Transverse colon (tissue), 4 donors: ENCODE results near the gene UBASH3B. TPM values are rescaled to one million over a fixed set of nuclear protein-coding genes. Genes with fewer than 3 reads are reported as not detected.

Source experiments
- DNase-seq: peaks from one replicate; pipeline ENCODE4 v3.0.0-alpha.2; 2019
- H3K27ac ChIP-seq, 4 donors: fragments of 200-600 bp; sonication (generic); 2 replicates each; pipeline ENCODE4 v1.5.1; 2016 to 2018; ENCODE audit warnings: inconsistent platforms in 4 of 4
- H3K27me3 ChIP-seq: fragments of 200-600 bp; sonication (generic); 2 replicates; pipeline ENCODE4 v1.5.1; 2017; ENCODE audit warnings: inconsistent platforms
- H3K36me3 ChIP-seq, 4 donors: fragments of 200-600 bp; sonication (generic); 2 replicates each; pipeline ENCODE4 v1.5.1; 2017 to 2019; ENCODE audit warnings: inconsistent platforms in 4 of 4
- H3K4me1 ChIP-seq, 4 donors: fragments of 200-600 bp; sonication (generic); 2 replicates each; pipeline ENCODE4 v1.5.1; 2017 to 2020; ENCODE audit warnings: inconsistent platforms in 4 of 4
- H3K4me3 ChIP-seq, 4 donors: fragments of 200-600 bp; sonication (generic); 1 replicate in 1 of 4; 2 replicates in 3 of 4; pipeline versions ENCODE4 v1.5.1 to v1.6.1; 2017 to 2019; ENCODE audit warnings: inconsistent platforms in 4 of 4
- H3K9me3 ChIP-seq, 2 donors: fragments of 200-600 bp; sonication (generic); 2 replicates each; pipeline ENCODE4 v1.5.1; 2017 to 2019; ENCODE audit warnings: inconsistent platforms in 2 of 2
- EP300 ChIP-seq: sonication (generic); formaldehyde crosslinking; IDR thresholded peaks from one replicate; pipeline ENCODE4 v1.6.1; 2017; ENCODE audit warnings: antibody characterized with exemption, low read depth
- POLR2A ChIP-seq: fragments of 450-650 bp; IDR thresholded peaks from one replicate; pipeline ENCODE4 v1.6.1; 2016; ENCODE audit warnings: antibody characterized with exemption, mild to moderate bottlenecking, moderate library complexity
- POLR2AphosphoS5 ChIP-seq, 3 donors: sonication (generic); formaldehyde crosslinking; IDR thresholded peaks; one replicate each; pipeline ENCODE4 v1.6.1; 2016; ENCODE audit warnings: antibody characterized with exemption in 3 of 3
- WGBS, 2 donors: methylation state at CpG; one replicate each; pipeline ENCODE4 v1.1.5; 2018; ENCODE audit warnings: low coverage in 1 of 2; 5-methylcytosine and 5-hydroxymethylcytosine counted together
- in situ Hi-C, 4 donors: fragments of 200-750 bp; cut with MboI; loops; one replicate each; pipeline versions ENCODE4 v1.15.0 to v1.15.1; 2017; ENCODE audit warnings: low sequenced_read_pairs in 3 of 4, low pct_ligation_motif_present in 1 of 4, low pct_unique_long_range_greater_than_20kb in 1 of 4
- intact Hi-C: fragments of 100-400 bp; cut with DNase I; formaldehyde crosslinking; loops from one replicate; pipeline ENCODE4 v1.15.1; 2023; ENCODE audit warnings: low total_unique reads
- total RNA-seq, 4 donors: library from RNA; depleted of rRNA; stranded (reverse); fragments of >200 nt; gene quantifications; one replicate each; pipeline ENCODE4 v1.1.0, GENCODE V29; 2016
- TF ChIP-seq, protein P1 (sequence below), 5 experiments: fragments of 200-600 bp in 3 of 5; fragments of 450-650 bp in 2 of 5; sonication (generic) in 3 of 5; IDR thresholded peaks; 1 replicate in 2 of 5; 2 replicates in 3 of 5; pipeline ENCODE4 v1.5.1; 2016 to 2017; ENCODE audit warnings: antibody characterized with exemption in 5 of 5, inconsistent platforms in 3 of 5, mild to moderate bottlenecking in 2 of 5, moderate library complexity in 1 of 5

Gene UBASH3B
- total RNA-seq, 4 donors from 2014 or later: 2.0 to 101 (median 17.0) TPM

DNA sequence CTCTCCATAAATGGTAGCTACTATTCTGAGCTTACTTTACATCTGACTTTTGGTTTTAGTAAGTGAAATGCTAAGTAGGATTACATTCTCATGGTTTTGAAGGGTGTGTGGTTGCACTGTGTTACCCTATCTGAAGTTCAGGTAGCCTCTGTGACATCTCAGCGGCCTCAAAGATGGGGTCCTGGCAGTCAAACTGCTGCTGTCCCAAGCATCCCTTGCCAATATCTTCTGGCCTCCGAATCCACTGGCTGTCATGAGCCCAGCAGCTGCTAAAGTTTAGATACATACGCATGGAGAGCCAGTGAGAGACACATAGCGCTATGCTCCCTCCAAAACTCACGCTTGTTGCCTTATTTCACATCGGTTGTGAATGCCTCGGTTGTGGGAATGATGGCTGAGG, 34.9 kb downstream of the UBASH3B start:
- Histone ChIP-seq H3K4me1 (peaks cover 5 to 21% (median 8%) of the 10 kb centered on the region in 4 donors), H3K27me3 (no peaks in the 10 kb centered on the region), H3K36me3 (no peaks in the 10 kb centered on the region), H3K4me3 (no peak overlapping the region), H3K9me3 (no peaks in the 10 kb centered on the region), H3K27ac (peak overlapping the region; percentile 42 to 69 (median 60))
- in situ Hi-C loops (no loop called here), intact Hi-C loops (no loop called here)
- DNase-seq: no peak
- TF ChIP-seq POLR2AphosphoS5 (IDR thresholded peaks at IDR 0.05) (no peak), EP300 (no peak), POLR2A (no peak)
- TF ChIP-seq, protein P1, sequence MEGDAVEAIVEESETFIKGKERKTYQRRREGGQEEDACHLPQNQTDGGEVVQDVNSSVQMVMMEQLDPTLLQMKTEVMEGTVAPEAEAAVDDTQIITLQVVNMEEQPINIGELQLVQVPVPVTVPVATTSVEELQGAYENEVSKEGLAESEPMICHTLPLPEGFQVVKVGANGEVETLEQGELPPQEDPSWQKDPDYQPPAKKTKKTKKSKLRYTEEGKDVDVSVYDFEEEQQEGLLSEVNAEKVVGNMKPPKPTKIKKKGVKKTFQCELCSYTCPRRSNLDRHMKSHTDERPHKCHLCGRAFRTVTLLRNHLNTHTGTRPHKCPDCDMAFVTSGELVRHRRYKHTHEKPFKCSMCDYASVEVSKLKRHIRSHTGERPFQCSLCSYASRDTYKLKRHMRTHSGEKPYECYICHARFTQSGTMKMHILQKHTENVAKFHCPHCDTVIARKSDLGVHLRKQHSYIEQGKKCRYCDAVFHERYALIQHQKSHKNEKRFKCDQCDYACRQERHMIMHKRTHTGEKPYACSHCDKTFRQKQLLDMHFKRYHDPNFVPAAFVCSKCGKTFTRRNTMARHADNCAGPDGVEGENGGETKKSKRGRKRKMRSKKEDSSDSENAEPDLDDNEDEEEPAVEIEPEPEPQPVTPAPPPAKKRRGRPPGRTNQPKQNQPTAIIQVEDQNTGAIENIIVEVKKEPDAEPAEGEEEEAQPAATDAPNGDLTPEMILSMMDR (IDR thresholded peaks at IDR 0.05): no peak
- 80 to 91% methylated on average over 1 to 7 of the region's 7 CpGs for WGBS, 2 donors

DNA sequence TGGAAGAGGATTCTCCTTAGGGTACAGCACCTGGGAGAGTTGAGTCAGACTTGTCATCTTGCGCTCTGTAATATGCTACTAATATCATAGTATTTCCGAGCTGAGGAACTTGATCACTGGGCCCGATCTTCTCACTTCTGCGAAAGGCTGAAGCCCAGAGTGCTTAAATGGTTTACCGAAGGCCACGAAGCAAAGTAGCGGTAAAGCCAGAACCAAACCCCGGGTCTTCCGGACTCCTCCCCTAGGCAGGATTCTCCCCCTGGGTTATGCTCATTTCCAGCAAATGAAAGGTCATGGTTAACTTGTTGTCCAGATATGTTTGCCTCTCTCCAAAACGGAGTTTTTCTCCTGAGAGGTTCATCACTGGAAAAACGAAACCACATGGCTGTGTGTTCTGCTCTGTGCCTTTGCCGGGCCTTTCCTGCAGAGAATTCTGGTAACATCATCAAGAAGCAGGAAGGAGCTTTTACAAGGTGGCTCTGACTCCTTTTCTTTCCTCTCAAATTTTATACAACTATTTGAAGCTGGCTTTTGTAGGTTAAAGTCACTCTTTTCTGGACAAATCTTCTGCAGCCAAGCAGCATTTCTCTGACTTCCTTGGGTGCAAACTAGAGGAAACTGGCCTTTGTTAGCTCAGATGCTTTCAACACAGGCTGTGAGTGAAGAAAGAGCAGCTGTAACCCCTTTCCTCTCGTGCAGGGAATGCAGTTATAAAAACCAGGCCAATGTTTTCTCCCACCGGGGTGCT, 35.5 kb downstream of the UBASH3B start:
- TF ChIP-seq POLR2A (no peak), EP300 (no peak), POLR2AphosphoS5 (IDR thresholded peaks at IDR 0.05) (no peak)
- TF ChIP-seq, protein P1 (IDR thresholded peaks at IDR 0.05): no peak
- 34 to 73% methylated on average over 5 to 14 of the region's 14 CpGs for WGBS, 2 donors
- intact Hi-C loops (no loop called here), in situ Hi-C loops (no loop called here)
- peak overlapping the region in 1 of 4 donors; percentile 28 for H3K4me3 ChIP-seq
- no peaks in the 10 kb centered on the region for H3K9me3 ChIP-seq
- peaks cover 5 to 21% (median 8%) of the 10 kb centered on the region in 4 donors for H3K4me1 ChIP-seq
- peak overlapping the region; percentile 42 to 69 (median 60) for H3K27ac ChIP-seq
- H3K36me3 ChIP-seq: no peaks in the 10 kb centered on the region
- DNase-seq: no peak
- no peaks in the 10 kb centered on the region for H3K27me3 ChIP-seq

DNA sequence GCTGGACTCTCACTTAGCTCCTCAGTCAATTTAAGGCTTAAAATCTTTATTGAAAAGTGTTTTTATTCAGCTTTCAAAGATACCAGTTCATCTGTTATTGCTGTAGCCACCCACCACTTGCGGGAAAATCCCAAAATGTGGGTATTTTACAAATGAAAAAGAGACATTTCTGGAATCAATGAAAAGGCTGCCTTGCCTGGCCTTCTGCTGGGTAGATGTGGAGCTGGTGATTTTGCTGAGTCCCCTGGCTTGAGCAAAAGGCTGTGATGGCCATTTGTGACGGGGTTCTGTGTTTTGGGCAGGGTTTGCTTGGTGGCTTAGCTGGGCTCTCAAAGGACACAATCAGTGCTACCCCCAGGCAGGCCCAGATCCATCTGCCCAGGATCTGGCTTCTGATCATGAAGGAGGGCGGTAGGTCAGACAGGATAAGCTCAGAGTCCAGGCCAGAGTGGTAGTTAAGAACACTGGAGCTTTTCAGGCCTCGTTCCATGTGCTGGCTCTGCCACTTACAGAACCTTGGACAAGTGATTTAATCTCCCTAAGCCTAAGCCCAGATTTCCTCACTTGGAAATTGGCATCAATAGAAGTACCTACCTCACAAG, 36.1 kb downstream of the UBASH3B start:
- TF ChIP-seq, protein P1 (IDR thresholded peaks at IDR 0.05): no peak
- Histone ChIP-seq H3K27me3 (no peaks in the 10 kb centered on the region), H3K4me1 (peaks cover 5 to 21% (median 8%) of the 10 kb centered on the region in 4 donors), H3K9me3 (no peaks in the 10 kb centered on the region), H3K36me3 (no peaks in the 10 kb centered on the region), H3K4me3 (no peak overlapping the region), H3K27ac (peak overlapping the region; percentile 42 to 69 (median 60))
- 71 to 80% methylated on average over 1 to 4 of the region's 4 CpGs for WGBS, 2 donors
- in situ Hi-C loops (no loop called here), intact Hi-C loops (no loop called here)
- DNase-seq: no peak

DNA sequence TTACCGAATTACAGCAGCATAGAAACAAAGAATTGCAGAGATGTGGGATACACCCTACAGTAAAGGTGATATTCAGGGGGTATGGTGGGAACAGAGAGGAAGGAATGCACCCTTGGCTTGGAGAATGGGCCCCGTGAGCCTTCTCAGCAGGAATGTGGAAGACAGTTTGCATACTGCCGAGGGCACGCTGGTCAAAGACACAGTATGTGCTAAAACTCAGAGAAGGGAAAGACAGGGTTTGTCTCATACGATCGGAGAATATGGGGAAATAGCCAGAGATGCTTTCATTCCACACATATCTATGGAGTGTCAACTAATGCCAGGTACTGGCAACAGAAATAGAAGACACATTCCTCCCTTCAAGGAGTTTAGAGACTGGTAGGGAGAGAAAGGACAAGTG, 36.9 kb downstream of the UBASH3B start:
- Histone ChIP-seq H3K27ac (peak overlapping the region in 2 of 4 donors; percentile 42 to 63), H3K4me1 (peaks cover 5 to 21% (median 8%) of the 10 kb centered on the region in 4 donors), H3K36me3 (no peaks in the 10 kb centered on the region), H3K4me3 (no peak overlapping the region), H3K9me3 (no peaks in the 10 kb centered on the region), H3K27me3 (no peaks in the 10 kb centered on the region)
- in situ Hi-C loops: no loop called here
- DNase-seq: no peak
- intact Hi-C loops: no loop called here
- 73 to 76% methylated on average over 5 to 6 of the region's 6 CpGs for WGBS, 2 donors
- TF ChIP-seq EP300 (no peak), POLR2AphosphoS5 (IDR thresholded peaks at IDR 0.05) (no peak), POLR2A (no peak)
- TF ChIP-seq, protein P1 (IDR thresholded peaks at IDR 0.05): no peak
